Cardiac muscle cell (in vitro differentiated cells and primary cell): ENCODE measurements around the gene ZSCAN25. TPM values are rescaled to one million over a fixed set of nuclear protein-coding genes. Genes with fewer than 3 reads are reported as not detected.

Experiments used
- DNase-seq, 2 donors: peaks; one replicate each; pipeline versions ENCODE4 v3.0.0 to v3.0.0-alpha.2; 2010 to 2017; ENCODE audit warnings: low read depth in 1 of 2, low spot score in 1 of 2
- H3K27ac ChIP-seq: fragments of 200-600 bp; sonication (generic); 2 replicates; pipeline ENCODE4 v1.5.1; 2016
- H3K27me3 ChIP-seq: fragments of 200-600 bp; sonication (generic); 2 replicates; pipeline ENCODE4 v1.6.0; 2016; ENCODE audit warnings: control low read depth
- H3K36me3 ChIP-seq: fragments of 200-600 bp; sonication (generic); 2 replicates; pipeline ENCODE4 v1.5.1; 2016; ENCODE audit warnings: control low read depth
- H3K4me1 ChIP-seq: fragments of 200-600 bp; sonication (generic); 2 replicates; pipeline ENCODE4 v1.8.1; 2017; ENCODE audit warnings: low read depth, mild to moderate bottlenecking, mixed run types
- H3K4me3 ChIP-seq: fragments of 200-600 bp; sonication (generic); 2 replicates; pipeline ENCODE4 v1.5.1; 2016; ENCODE audit warnings: mild to moderate bottlenecking
- H3K9me3 ChIP-seq: fragments of 200-600 bp; sonication (generic); 2 replicates; pipeline ENCODE4 v1.5.1; 2017; ENCODE audit warnings: low read depth, mild to moderate bottlenecking, control low read depth
- polyA plus RNA-seq: library from polyadenylated mRNA; unstranded; fragments of >200 nt; fragmentation: Nextera tagmentation; extraction: Ambion mirVana; gene quantifications from 2 replicates; pipeline ENCODE4 v1.2.1, GENCODE V29; 2016
- total RNA-seq: library from RNA; depleted of rRNA; stranded (reverse); fragments of >200 nt; gene quantifications from 2 replicates; pipeline ENCODE4 v1.2.3, GENCODE V29; 2016
- TF ChIP-seq, protein P1 (sequence below): IDR thresholded peaks from 2 replicates; pipeline ENCODE4 v1.5.1; 2012; ENCODE audit warnings: low read depth, mild to moderate bottlenecking, low read length

ZSCAN25 gene
- total and polyA plus RNA-seq, 2 experiments from 2014 or later = 13.8 to 22.8 TPM

DNA sequence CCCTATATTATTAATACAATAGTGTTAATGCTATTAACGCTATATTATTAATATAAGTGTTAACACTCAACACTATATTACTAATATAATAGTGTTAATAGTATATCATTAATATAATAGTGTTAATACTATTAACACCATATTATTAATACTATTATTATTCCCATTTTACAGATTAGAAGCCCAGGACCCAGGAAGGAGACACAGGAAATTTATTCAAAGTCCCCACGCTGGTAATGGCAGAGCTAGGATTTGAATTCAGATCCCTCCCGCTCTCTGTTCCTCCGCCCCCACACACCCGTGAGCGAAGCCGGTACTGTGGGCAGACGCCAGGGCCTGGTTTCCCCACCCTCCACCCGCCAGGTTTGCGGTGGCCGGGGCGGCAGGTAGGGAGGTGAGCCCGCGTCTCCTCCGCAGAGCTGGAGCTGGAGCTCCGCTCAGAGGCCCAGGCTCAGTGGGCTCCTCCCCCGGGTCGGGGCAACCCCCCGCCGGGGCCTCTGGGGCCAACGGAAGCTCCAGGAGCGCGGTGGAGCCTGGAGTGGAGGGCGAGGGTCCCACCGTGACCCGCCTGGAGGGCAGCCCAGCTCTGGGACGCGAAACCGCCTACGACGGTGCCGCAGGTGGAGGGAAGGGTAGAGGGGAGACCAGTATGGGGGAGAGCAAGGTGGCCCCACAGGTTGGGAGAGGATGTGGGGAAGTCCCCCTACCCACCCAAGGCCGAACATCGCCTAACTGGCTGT, 18.8 kb upstream of the ZSCAN25 start, which contains the start of gene TMEM225B:
TSS of gene TMEM225B (plus strand) at position 506 of the 740 bp plus-strand sequence. CDS start 6,122 bp downstream, outside the sequence.
- TF ChIP-seq, protein P1, sequence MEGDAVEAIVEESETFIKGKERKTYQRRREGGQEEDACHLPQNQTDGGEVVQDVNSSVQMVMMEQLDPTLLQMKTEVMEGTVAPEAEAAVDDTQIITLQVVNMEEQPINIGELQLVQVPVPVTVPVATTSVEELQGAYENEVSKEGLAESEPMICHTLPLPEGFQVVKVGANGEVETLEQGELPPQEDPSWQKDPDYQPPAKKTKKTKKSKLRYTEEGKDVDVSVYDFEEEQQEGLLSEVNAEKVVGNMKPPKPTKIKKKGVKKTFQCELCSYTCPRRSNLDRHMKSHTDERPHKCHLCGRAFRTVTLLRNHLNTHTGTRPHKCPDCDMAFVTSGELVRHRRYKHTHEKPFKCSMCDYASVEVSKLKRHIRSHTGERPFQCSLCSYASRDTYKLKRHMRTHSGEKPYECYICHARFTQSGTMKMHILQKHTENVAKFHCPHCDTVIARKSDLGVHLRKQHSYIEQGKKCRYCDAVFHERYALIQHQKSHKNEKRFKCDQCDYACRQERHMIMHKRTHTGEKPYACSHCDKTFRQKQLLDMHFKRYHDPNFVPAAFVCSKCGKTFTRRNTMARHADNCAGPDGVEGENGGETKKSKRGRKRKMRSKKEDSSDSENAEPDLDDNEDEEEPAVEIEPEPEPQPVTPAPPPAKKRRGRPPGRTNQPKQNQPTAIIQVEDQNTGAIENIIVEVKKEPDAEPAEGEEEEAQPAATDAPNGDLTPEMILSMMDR = no peak
- H3K4me1 ChIP-seq = no peaks in the 10 kb centered on the region
- H3K27me3 ChIP-seq = no peaks in the 10 kb centered on the region
- no peak within 1 kb of the TSS for H3K27ac ChIP-seq
- H3K9me3 ChIP-seq = no peaks in the 10 kb centered on the region
- DNase-seq = no peak
- no peaks in the 10 kb centered on the region for H3K36me3 ChIP-seq
- H3K4me3 ChIP-seq = no peak within 1 kb of the TSS

DNA sequence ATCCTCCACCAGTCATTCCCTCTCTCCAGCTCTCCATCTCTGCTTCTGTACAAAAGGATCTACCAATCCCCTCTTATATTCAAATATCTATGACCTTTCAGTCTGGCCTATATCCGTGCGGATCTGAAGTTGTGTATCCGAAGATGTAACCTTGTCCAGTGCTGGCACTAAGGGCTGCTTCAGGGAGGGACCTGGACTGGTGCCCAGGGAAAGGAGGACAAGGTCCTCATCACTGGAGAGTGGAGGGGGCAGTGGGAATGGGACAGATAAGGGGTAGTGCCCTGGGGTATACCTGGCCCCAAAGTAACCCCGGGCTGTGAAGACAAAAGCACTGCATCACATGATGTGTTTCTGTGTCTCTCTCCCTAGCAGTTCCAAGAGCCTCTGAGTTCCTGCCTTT, 16.9 kb upstream of the ZSCAN25 start:
- Histone ChIP-seq H3K4me1 (no peaks in the 10 kb centered on the region), H3K27me3 (no peaks in the 10 kb centered on the region), H3K27ac (no peak overlapping the region), H3K9me3 (no peaks in the 10 kb centered on the region), H3K36me3 (no peaks in the 10 kb centered on the region), H3K4me3 (no peak overlapping the region)
- DNase-seq = no peak
- TF ChIP-seq, protein P1 = no peak

DNA sequence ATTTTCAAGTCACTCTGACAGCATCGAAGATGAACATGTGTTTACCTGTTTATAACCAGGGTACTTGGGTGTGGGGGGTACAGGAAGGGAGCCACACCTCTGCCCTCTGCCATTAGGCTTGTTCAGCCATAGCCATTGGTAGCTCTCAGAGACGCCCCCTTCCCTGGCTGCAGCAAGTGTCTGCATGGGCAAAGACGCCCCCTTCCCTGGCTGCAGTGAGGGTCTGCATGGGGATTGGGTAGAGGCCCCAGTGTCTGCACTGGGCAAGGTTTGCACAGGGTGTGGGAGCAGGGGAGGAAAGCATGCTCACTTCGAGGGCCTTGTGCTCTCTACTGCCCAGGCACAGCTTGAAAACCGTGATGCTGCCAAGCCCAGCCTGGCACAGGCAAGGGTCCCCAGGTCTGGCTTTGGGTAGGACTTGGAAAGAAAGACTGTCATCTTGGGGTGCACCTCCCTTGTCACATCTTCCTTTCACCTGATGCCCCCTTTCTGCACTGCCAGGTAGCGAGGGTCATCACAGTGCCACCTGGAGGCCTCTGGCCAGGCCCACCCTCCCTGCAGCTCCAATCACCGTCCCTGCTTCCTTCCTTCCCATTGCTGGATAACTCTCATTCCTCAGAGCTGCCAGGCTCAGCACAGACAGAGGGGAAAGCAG, 15.0 kb upstream of the ZSCAN25 start:
- H3K4me1 ChIP-seq = no peaks in the 10 kb centered on the region
- TF ChIP-seq, protein P1 = no peak
- no peak overlapping the region for H3K4me3 ChIP-seq
- no peak for DNase-seq
- H3K27me3 ChIP-seq = no peaks in the 10 kb centered on the region
- H3K9me3 ChIP-seq = no peaks in the 10 kb centered on the region
- no peaks in the 10 kb centered on the region for H3K36me3 ChIP-seq
- no peak overlapping the region for H3K27ac ChIP-seq

DNA sequence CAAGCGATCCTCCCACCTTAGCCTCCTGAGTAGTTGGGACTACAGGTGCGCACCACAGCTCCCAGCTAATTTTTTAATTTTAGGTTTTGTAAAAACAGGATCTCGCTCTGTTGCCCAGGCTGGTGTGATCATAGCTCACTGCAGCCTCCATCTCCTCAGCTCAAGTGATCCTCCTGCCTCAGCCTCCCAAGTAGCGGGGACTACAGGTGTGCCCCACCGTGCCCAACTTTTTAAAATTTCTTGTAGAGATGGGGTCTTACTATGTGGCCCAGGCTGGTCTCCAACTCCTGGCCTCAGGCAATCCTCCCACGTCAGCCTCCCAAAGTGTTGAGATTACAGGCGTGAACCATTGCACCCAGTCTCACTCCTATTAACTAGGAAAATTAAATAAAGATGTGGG, 11.2 kb upstream of the ZSCAN25 start:
- H3K4me3 ChIP-seq = no peak overlapping the region
- no peaks in the 10 kb centered on the region for H3K27me3 ChIP-seq
- H3K4me1 ChIP-seq = no peaks in the 10 kb centered on the region
- H3K27ac ChIP-seq = no peak overlapping the region
- no peaks in the 10 kb centered on the region for H3K36me3 ChIP-seq
- no peaks in the 10 kb centered on the region for H3K9me3 ChIP-seq
- TF ChIP-seq, protein P1 = no peak
- no peak for DNase-seq

DNA sequence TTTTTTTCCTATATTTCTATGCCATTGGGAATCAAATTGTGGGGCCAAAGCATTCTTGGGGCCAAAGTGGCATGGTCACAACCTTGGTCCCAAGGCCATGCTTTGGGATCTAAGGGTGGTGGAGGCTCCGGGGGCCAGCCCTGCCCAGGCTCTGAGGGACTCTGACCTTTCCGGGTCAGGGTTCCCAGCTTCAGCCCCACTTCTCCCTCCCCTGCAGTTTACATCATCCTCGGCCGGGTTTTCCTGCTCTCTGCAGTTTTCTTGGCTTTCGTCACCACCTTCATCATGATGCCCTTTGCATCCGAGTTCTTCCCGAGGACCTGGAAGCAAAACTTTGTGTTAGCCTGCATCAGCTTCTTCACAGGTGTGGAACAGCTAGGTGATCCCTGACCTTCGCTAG, 10.2 kb upstream of the ZSCAN25 start:
- Histone ChIP-seq H3K4me3 (no peak overlapping the region), H3K4me1 (no peaks in the 10 kb centered on the region)
- DNase-seq = no peak

More for the DNA sequence above, 10.2 kb upstream of the ZSCAN25 start:
- Histone ChIP-seq H3K27me3 (no peaks in the 10 kb centered on the region), H3K27ac (no peak overlapping the region), H3K9me3 (no peaks in the 10 kb centered on the region), H3K36me3 (no peaks in the 10 kb centered on the region)
- TF ChIP-seq, protein P1 = no peak
